OCI-LY3 (cell line): ENCODE measurements around the gene OLA1.

ENCODE experiments used
- H2AFZ ChIP-seq: fragments of 200-600, 300-600 bp; shearing (Covaris generic); 2 replicates; pipeline ENCODE4 v1.6.0; 2014; ENCODE audit warnings: antibody characterized with exemption, low read depth, low read length
- H3K27ac ChIP-seq: fragments of 200-600, 300-600 bp; sonication (generic); 2 replicates; pipeline ENCODE4 v1.5.1; 2014; ENCODE audit warnings: mild to moderate bottlenecking, low read length, moderate library complexity, mixed read lengths
- H3K27me3 ChIP-seq: fragments of 200-600, 300-600 bp; sonication (generic); 2 replicates; pipeline ENCODE4 v1.6.1; 2014; ENCODE audit warnings: low read depth, low read length, mixed read lengths
- H3K36me3 ChIP-seq: fragments of 200-600, 300-600 bp; sonication (generic); replicated peaks from 2 replicates; pipeline ENCODE3; 2014; ENCODE audit warnings: low read depth, low read length, mixed read lengths
- H3K4me1 ChIP-seq: fragments of 300-600, 200-600 bp; sonication (generic); 2 replicates; pipeline ENCODE4 v1.6.1; 2014; ENCODE audit warnings: low read length, mixed read lengths
- H3K4me2 ChIP-seq: fragments of 200-600, 300-600 bp; sonication (generic); 2 replicates; pipeline ENCODE4 v1.6.1; 2014; ENCODE audit warnings: low read length, mixed read lengths
- H3K4me3 ChIP-seq: fragments of 300-600, 200-600 bp; sonication (generic); 2 replicates; pipeline ENCODE4 v1.5.1; 2014; ENCODE audit warnings: antibody characterized with exemption, mild to moderate bottlenecking, low read length, moderate library complexity
- H3K79me2 ChIP-seq: fragments of 300-600, 200-600 bp; shearing (Covaris generic); 2 replicates; pipeline ENCODE4 v1.6.1; 2014; ENCODE audit warnings: mild to moderate bottlenecking, low read length, mixed read lengths
- H3K9ac ChIP-seq: fragments of 300-600, 200-600 bp; shearing (Covaris generic); 2 replicates; pipeline ENCODE4 v1.6.0; 2014; ENCODE audit warnings: mild to moderate bottlenecking, low read length, moderate library complexity
- H3K9me3 ChIP-seq: fragments of 200-600, 300-600 bp; shearing (Covaris generic); 2 replicates; pipeline ENCODE4 v1.6.1; 2014; ENCODE audit warnings: low read length, mixed read lengths; ENCODE audit not compliant: insufficient read depth
- H4K20me1 ChIP-seq: fragments of 200-600, 300-600 bp; sonication (generic); 2 replicates; pipeline ENCODE4 v1.6.1; 2016; ENCODE audit warnings: low read length, mixed read lengths; ENCODE audit not compliant: insufficient read depth
- EZH2phosphoT487 ChIP-seq: fragments of 200-600 bp; shearing (Covaris generic); IDR thresholded peaks from 2 replicates; pipeline ENCODE4 v1.6.1; 2018; ENCODE audit warnings: antibody characterized with exemption, mixed run types, low read depth
- TF ChIP-seq, protein P1 (sequence below): fragments of 200-600, 300-600 bp; sonication (generic); IDR thresholded peaks from 2 replicates; pipeline ENCODE4 v1.5.1; 2014; ENCODE audit warnings: antibody characterized with exemption, low read length, low read depth

The OLA1 gene

DNA sequence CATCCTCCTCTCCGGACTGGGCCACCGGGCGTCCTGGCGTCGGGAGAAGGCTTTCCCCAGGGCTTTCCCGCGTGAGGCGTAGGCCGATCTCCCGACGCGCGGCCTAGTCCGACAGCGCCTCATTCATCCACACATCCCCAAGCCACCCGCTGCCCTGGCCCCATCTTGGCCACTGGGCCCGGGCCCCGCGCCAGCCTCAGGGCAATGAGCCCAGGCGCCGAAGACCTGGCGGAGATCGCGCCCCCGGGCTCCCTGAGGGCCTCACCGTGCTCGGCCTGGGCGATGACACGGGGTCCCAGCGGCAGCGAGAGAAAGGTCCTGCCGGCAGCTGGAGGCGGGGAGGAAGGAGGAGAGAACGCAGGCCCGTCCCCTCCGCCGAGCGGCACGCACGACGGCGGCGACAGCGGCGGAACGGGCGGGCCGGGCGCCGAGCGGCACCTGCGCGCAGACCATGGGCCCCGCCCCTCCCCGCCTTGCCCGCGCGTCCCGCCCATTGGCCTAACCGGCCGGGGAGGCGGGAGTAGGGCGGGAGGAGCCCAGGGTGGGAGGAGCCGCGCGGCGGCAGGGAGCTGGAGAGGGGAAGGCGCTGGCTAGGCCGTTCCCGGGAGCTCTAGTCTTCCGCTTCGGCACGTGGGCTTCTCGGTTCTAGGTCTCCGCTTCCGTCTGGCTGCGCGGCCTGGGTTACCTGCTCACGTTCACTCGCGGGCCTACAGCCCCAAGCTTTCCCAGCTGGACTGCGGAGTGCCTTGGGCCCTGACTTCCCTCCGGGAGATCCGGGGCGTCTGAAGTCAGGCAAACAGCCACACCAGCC, at the start of gene OLA1:
OLA1 (minus strand) TSS at position 346 of the 811 bp plus-strand sequence. CDS start 1,717 bp downstream, outside the sequence.
- Histone ChIP-seq H3K4me1 (peaks cover 22% of the 10 kb centered on the region), H2AFZ (peak within 1 kb of the TSS; percentile 85), H3K9me3 (no peaks in the 10 kb centered on the region), H3K36me3 (peaks cover 17% of the 10 kb centered on the region), H3K27me3 (no peaks in the 10 kb centered on the region), H3K79me2 (peaks cover 50% of the 10 kb centered on the region), H3K4me2 (peak within 1 kb of the TSS; percentile 98), H3K27ac (peak within 1 kb of the TSS; percentile 43), H3K4me3 (peak within 1 kb of the TSS; percentile 98), H3K9ac (peak within 1 kb of the TSS; percentile 85), H4K20me1 (peaks cover 9% of the 10 kb centered on the region; the same call in 1 of the 2 replicates)
- TF ChIP-seq EZH2phosphoT487, result no peak
- TF ChIP-seq, protein P1, sequence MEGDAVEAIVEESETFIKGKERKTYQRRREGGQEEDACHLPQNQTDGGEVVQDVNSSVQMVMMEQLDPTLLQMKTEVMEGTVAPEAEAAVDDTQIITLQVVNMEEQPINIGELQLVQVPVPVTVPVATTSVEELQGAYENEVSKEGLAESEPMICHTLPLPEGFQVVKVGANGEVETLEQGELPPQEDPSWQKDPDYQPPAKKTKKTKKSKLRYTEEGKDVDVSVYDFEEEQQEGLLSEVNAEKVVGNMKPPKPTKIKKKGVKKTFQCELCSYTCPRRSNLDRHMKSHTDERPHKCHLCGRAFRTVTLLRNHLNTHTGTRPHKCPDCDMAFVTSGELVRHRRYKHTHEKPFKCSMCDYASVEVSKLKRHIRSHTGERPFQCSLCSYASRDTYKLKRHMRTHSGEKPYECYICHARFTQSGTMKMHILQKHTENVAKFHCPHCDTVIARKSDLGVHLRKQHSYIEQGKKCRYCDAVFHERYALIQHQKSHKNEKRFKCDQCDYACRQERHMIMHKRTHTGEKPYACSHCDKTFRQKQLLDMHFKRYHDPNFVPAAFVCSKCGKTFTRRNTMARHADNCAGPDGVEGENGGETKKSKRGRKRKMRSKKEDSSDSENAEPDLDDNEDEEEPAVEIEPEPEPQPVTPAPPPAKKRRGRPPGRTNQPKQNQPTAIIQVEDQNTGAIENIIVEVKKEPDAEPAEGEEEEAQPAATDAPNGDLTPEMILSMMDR, result no peak

DNA sequence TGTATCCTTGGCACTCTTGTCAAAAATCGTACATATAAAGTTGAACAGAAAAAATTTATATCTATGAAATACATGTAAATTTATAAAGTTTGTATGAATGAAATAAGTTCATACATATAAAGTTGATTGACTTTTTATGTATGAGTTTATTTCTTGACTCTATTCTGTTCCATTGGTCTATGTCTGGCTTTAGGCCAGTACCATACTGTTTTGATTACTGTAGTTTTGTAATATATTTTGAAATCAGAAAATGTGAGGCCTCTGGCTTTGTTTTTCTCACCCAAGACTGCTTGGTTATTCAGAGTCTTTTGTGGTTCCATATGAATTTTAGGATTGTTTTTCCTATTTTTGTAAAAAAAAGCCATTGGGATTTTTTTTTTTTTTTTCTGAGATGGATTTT, 44.6 kb upstream of the OLA1 start:
- H3K9ac ChIP-seq, result no peak overlapping the region
- H3K4me3 ChIP-seq, result no peak overlapping the region
- H3K27ac ChIP-seq, result no peak overlapping the region
- no peaks in the 10 kb centered on the region for H3K9me3 ChIP-seq
- no peaks in the 10 kb centered on the region; the same call in 1 of the 2 replicates for H3K27me3 ChIP-seq
- H3K4me1 ChIP-seq, result no peaks in the 10 kb centered on the region
- no peak overlapping the region for H2AFZ ChIP-seq
- no peaks in the 10 kb centered on the region for H4K20me1 ChIP-seq
- H3K4me2 ChIP-seq, result no peak overlapping the region
- no peaks in the 10 kb centered on the region for H3K79me2 ChIP-seq
- no peaks in the 10 kb centered on the region for H3K36me3 ChIP-seq
- no peak for TF ChIP-seq EZH2phosphoT487
- TF ChIP-seq, protein P1, result no peak

DNA sequence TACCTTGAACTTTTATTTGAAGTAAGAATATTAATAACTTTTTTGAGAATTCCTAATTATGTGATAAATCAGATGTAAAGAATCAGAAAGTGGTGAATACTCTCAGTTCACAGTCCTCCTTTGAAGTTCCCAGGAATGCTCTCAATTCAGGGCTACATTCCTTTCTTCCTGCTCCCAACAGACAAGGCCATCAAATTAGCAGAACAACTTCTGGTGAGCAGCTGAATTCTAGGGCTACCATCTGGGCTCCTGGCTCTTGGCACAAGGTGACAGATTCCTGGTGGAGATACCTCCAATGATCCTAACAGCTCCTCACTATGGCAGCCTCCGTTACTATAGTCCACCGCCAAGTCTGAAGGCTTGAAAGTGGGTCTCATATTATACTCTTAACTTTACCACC, 37.8 kb upstream of the OLA1 start:
- H3K4me2 ChIP-seq, result no peak overlapping the region
- TF ChIP-seq EZH2phosphoT487, result no peak
- TF ChIP-seq, protein P1, result no peak
- no peaks in the 10 kb centered on the region for H3K36me3 ChIP-seq
- no peaks in the 10 kb centered on the region for H3K9me3 ChIP-seq
- no peak overlapping the region for H2AFZ ChIP-seq
- H3K4me1 ChIP-seq, result no peaks in the 10 kb centered on the region
- no peak overlapping the region for H3K4me3 ChIP-seq
- H3K27me3 ChIP-seq, result no peaks in the 10 kb centered on the region
- no peaks in the 10 kb centered on the region for H3K79me2 ChIP-seq
- H3K27ac ChIP-seq, result no peak overlapping the region
- H4K20me1 ChIP-seq, result no peaks in the 10 kb centered on the region
- H3K9ac ChIP-seq, result no peak overlapping the region

DNA sequence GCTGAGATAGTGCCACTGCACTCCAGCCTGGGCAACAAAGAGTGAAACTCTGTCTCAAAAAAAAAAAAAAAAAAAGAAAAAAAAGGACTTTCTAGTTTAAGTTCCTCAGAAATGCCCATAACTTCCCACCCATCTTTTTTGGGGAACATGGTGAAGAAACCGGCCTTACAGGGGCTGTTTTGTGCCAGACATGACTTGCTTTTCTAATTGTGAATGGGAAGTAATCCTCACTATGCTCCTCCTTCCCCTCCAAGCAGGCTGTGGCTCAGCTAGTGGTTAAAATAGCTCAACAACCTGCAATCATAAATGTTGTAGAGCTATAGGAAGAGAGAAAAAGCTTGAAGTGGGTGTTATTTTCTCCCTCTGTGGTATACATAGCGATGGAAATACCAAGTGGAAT, 34.1 kb upstream of the OLA1 start:
- no peaks in the 10 kb centered on the region for H3K4me1 ChIP-seq
- no peak for TF ChIP-seq EZH2phosphoT487
- TF ChIP-seq, protein P1, result no peak

More for the DNA sequence above, 34.1 kb upstream of the OLA1 start:
- H3K4me3 ChIP-seq, result no peak overlapping the region
- H2AFZ ChIP-seq, result no peak overlapping the region
- no peaks in the 10 kb centered on the region for H3K79me2 ChIP-seq
- H3K27me3 ChIP-seq, result no peaks in the 10 kb centered on the region
- H3K4me2 ChIP-seq, result no peak overlapping the region
- H3K27ac ChIP-seq, result no peak overlapping the region
- no peak overlapping the region for H3K9ac ChIP-seq
- no peaks in the 10 kb centered on the region for H3K36me3 ChIP-seq
- H3K9me3 ChIP-seq, result no peaks in the 10 kb centered on the region
- H4K20me1 ChIP-seq, result no peaks in the 10 kb centered on the region
